ENCODE data around the gene NPB. TPM values are rescaled to one million over a fixed set of nuclear protein-coding genes. Genes with fewer than 3 reads are reported as not detected.

The NPB gene
- total RNA-seq, 2 experiments from 2014 or later, result 0.20 TPM; not detected in 1

DNA sequence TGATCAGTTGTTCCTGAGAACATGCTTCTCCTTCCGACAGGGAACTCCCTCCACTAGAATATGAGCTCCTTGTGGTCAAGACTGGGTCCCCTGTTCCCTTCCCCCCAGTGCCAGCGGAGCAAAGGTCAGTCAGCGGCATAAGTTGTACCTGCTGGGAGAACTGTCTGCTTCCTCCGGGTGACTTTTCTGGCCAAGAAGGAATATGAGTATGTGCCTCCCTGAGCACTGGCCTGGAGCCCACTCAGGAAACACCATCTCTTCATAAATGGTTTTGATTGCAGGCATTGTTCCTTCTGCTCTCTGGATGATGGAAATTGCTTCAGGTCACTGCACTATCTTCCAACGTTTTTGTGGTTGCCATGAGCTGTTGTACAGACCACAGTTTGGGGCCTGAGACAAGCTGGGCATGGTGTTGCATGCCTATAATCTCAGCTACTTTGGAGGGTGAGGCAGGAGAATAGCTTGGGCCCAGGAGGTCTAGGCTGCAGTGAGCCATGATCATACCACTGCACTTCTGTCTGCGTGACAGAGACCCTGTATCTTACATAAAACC is 38.8 kb upstream of the NPB start:
- Mint-ChIP-seq H3K4me1 (ENCODE audit: low read depth) (peaks cover 38% of the 10 kb centered on the region), H3K27ac (peak overlapping the region; percentile 73), H3K36me3 (ENCODE audit: low read depth) (peaks cover 39% of the 10 kb centered on the region), H3K4me3 (peak overlapping the region; percentile 78), H3K27me3 (no peaks in the 10 kb centered on the region), H3K9me3 (no peaks in the 10 kb centered on the region)
- no peak for DNase-seq
- ChIA-PET POLR2A (interaction anchor here (0.8 to 1.3 kb wide), 3 partner anchors 10 to 180 kb away, joined by 4 to 5 read pairs (median 4); partner anchors contain the start of genes ARL16, HGS and SIRT7), CTCF (no interaction called here)
- intact Hi-C loops (cut with DNase I, micrococcal nuclease), result loop anchor here (5.0 to 10.0 kb wide), 2 partner anchors 181 to 348 kb away; partner anchors contain the start of genes ACTG1 (in 1 of the 2), ARL16 (in 1 of the 2) and HGS (in 1 of the 2)
- H3K27ac ChIP-seq (ENCODE audit: low read depth in 1 of 2, low read length in 2 of 2), result no peak overlapping the region
- no peaks in the 10 kb centered on the region for H3K9me3 ChIP-seq (ENCODE audit: control insufficient read depth in 1 of 2, insufficient read depth in 1 of 2, low read length in 2 of 2)
- TF ChIP-seq, protein P1, sequence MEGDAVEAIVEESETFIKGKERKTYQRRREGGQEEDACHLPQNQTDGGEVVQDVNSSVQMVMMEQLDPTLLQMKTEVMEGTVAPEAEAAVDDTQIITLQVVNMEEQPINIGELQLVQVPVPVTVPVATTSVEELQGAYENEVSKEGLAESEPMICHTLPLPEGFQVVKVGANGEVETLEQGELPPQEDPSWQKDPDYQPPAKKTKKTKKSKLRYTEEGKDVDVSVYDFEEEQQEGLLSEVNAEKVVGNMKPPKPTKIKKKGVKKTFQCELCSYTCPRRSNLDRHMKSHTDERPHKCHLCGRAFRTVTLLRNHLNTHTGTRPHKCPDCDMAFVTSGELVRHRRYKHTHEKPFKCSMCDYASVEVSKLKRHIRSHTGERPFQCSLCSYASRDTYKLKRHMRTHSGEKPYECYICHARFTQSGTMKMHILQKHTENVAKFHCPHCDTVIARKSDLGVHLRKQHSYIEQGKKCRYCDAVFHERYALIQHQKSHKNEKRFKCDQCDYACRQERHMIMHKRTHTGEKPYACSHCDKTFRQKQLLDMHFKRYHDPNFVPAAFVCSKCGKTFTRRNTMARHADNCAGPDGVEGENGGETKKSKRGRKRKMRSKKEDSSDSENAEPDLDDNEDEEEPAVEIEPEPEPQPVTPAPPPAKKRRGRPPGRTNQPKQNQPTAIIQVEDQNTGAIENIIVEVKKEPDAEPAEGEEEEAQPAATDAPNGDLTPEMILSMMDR (IDR thresholded peaks at IDR 0.05), result no peak
- H3K27me3 ChIP-seq (ENCODE audit: control insufficient read depth in 1 of 2, insufficient read depth in 2 of 2, low read length in 2 of 2), result no peaks in the 10 kb centered on the region
- H3K4me3 ChIP-seq (ENCODE audit: low read length), result no peak overlapping the region
- peaks cover 39% of the 10 kb centered on the region for H3K36me3 ChIP-seq (ENCODE audit: insufficient read depth, low read length)
- peaks cover 72% of the 10 kb centered on the region for H3K4me1 ChIP-seq (ENCODE audit: insufficient read depth, low read length)
- no peak for ATAC-seq (ENCODE audit: poor library complexity)

DNA sequence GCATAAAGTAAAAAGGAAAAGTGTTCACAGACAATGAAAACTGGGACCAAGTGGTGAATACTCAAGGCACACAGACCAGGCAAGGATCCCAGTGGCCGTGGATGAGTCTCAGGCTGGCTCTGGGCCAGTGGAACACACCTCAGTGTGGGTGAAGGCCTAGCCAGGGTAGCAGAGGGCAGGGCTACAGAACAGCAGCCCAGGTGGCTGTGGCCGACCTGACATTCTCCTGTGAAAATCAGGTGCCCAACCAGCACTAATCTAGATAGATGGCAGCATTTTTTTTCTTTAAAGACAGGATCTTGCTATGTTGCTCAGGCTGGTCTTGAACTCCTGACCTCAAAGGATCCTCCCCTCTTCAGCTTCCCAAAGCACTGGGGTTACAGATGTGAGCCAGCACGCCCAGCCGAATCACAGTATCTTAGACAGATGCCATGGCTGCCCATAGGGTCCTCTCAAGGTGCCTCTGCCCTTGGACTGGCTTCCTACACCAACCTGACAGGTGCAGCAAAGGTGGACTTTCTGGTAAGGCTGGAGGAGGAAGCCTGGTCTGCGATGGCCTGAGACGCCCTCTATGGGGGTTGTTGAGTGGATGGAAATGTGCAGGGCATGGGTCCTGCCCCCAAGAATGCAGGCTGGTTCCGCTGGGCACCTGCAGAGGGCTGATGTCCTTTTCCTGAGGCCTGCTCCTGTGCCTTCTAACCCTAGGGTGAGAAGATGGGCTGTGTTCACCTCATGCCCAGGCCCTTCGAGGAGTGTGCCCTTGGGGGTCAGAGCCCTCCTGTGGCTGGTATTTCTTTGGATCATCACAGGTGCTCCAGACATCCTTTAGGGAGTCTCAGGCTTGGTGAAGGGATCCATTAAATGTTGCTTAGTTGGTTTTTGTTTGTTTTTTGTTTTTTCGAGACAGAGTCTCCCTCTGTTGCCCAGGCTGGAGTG is 37.9 kb upstream of the NPB start:
- Histone ChIP-seq H3K27ac (ENCODE audit: low read depth in 1 of 2, low read length in 2 of 2) (no peak overlapping the region), H3K27me3 (ENCODE audit: control insufficient read depth in 1 of 2, insufficient read depth in 2 of 2, low read length in 2 of 2) (peaks cover 0 to 3% of the 10 kb centered on the region in 2 experiments), H3K9me3 (ENCODE audit: control insufficient read depth in 1 of 2, insufficient read depth in 1 of 2, low read length in 2 of 2) (peaks cover 0 to 3% of the 10 kb centered on the region in 2 experiments), H3K4me3 (ENCODE audit: low read length) (no peak overlapping the region), H3K4me1 (ENCODE audit: insufficient read depth, low read length) (peaks cover 69% of the 10 kb centered on the region), H3K36me3 (ENCODE audit: insufficient read depth, low read length) (peaks cover 38% of the 10 kb centered on the region)
- no peak for ATAC-seq (ENCODE audit: poor library complexity)
- intact Hi-C loops (cut with DNase I, micrococcal nuclease), result loop anchor here (5.0 to 10.0 kb wide), 2 partner anchors 182 to 349 kb away; partner anchors contain the start of genes ACTG1 (in 1 of the 2), ARL16 (in 1 of the 2) and HGS (in 1 of the 2)
- no peak for DNase-seq
- Mint-ChIP-seq H3K9me3 (no peaks in the 10 kb centered on the region), H3K27me3 (no peaks in the 10 kb centered on the region), H3K4me1 (ENCODE audit: low read depth) (peaks cover 37% of the 10 kb centered on the region), H3K36me3 (ENCODE audit: low read depth) (peaks cover 47% of the 10 kb centered on the region), H3K4me3 (peak overlapping the region; percentile 78), H3K27ac (peak overlapping the region; percentile 73)
- TF ChIP-seq, protein P1 (IDR thresholded peaks at IDR 0.05), result no peak
- CTCF ChIA-PET, result no interaction called here
- POLR2A ChIA-PET, result interaction anchor here (0.8 to 1.3 kb wide), 3 partner anchors 11 to 181 kb away, joined by 4 to 5 read pairs (median 4); partner anchors contain the start of genes ARL16 and HGS

DNA sequence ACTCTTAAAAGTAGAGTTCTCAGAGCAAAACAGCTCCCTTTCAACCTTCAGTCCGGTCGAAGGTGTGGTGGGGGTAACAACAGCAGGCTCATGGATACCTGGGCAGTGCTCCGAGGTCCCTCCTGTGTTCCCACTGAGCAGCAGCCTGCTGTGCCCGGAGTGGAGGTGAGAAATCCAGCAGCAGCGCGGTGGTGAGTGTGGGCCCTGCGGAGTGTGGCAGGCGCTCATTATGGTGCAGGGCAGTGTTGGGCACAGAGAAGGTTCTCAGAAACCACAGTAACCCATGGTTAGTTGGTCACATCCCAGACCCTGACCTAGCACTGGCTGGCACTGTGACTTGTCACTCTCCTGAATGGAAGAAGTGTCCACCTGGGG is 36.7 kb upstream of the NPB start:
- Histone ChIP-seq H3K4me3 (ENCODE audit: low read length) (no peak overlapping the region), H3K27ac (ENCODE audit: low read depth in 1 of 2, low read length in 2 of 2) (no peak overlapping the region), H3K9me3 (ENCODE audit: control insufficient read depth in 1 of 2, insufficient read depth in 1 of 2, low read length in 2 of 2) (peaks cover 0 to 3% of the 10 kb centered on the region in 2 experiments), H3K27me3 (ENCODE audit: control insufficient read depth in 1 of 2, insufficient read depth in 2 of 2, low read length in 2 of 2) (peaks cover 0 to 3% of the 10 kb centered on the region in 2 experiments), H3K36me3 (ENCODE audit: insufficient read depth, low read length) (peaks cover 48% of the 10 kb centered on the region), H3K4me1 (ENCODE audit: insufficient read depth, low read length) (peaks cover 73% of the 10 kb centered on the region)
- Mint-ChIP-seq H3K27me3 (no peaks in the 10 kb centered on the region), H3K4me1 (ENCODE audit: low read depth) (peaks cover 37% of the 10 kb centered on the region), H3K4me3 (no peak overlapping the region), H3K9me3 (no peaks in the 10 kb centered on the region), H3K27ac (peak overlapping the region; percentile 84), H3K36me3 (ENCODE audit: low read depth) (peaks cover 51% of the 10 kb centered on the region)
- TF ChIP-seq, protein P1 (IDR thresholded peaks at IDR 0.05), result no peak
- intact Hi-C loops (cut with DNase I, micrococcal nuclease), result loop anchor here in 1 of 2 experiments (10.0 kb wide), 1 partner anchor 351 kb away; the partner anchor contains the start of gene ACTG1
- DNase-seq (no peak), ATAC-seq (ENCODE audit: poor library complexity) (no peak)
- ChIA-PET CTCF (no interaction called here), POLR2A (interaction anchor here (1.1 to 2.2 kb wide), 2 partner anchors 27 to 162 kb away, joined by 4 to 10 read pairs; partner anchors contain the start of gene MRPL12)
